GM19193 (cell line): ENCODE measurements around the gene ARL16.

ENCODE experiments used
- POLR2A ChIP-seq: IDR thresholded peaks from 4 replicates; pipeline ENCODE4 v1.6.1; 2011; ENCODE audit not compliant: insufficient read depth, insufficient read length; ENCODE audit errors: extremely low read depth

ARL16 gene

GRCh38 chr17:81635431-81635830 is 48.2 kb downstream of the ARL16 start:
- TF ChIP-seq POLR2A, result no peak

DNA sequence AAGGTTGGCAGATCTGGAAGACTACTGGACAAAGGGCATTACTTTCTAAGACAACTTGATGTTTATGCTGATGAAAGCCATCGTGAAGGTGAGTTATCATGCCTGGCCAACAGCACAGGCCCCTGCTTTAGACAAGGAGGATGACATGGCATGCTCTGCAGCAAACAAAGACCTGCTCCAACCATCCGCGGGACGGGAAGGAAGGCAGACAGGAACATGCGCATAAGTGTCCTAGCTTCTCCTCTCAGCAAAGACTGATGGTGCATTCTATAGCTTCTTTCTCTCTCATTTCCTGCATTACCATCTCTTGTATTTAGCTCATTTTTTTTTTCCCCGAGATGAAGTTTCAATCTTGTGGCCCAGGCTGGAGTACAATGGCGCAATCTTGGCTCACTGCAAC is 52.1 kb downstream of the ARL16 start:
- TF ChIP-seq POLR2A, result no peak
